Fibroblast of skin of left biceps (primary cell): ENCODE results near the gene FBLIM1.

Experiments used
- DNase-seq, 2 experiments: peaks; one replicate each; pipeline ENCODE4 v3.0.0-alpha.2; 2013; ENCODE audit warnings: low read depth in 2 of 2

Gene FBLIM1, protein sequence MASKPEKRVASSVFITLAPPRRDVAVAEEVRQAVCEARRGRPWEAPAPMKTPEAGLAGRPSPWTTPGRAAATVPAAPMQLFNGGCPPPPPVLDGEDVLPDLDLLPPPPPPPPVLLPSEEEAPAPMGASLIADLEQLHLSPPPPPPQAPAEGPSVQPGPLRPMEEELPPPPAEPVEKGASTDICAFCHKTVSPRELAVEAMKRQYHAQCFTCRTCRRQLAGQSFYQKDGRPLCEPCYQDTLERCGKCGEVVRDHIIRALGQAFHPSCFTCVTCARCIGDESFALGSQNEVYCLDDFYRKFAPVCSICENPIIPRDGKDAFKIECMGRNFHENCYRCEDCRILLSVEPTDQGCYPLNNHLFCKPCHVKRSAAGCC

DNA sequence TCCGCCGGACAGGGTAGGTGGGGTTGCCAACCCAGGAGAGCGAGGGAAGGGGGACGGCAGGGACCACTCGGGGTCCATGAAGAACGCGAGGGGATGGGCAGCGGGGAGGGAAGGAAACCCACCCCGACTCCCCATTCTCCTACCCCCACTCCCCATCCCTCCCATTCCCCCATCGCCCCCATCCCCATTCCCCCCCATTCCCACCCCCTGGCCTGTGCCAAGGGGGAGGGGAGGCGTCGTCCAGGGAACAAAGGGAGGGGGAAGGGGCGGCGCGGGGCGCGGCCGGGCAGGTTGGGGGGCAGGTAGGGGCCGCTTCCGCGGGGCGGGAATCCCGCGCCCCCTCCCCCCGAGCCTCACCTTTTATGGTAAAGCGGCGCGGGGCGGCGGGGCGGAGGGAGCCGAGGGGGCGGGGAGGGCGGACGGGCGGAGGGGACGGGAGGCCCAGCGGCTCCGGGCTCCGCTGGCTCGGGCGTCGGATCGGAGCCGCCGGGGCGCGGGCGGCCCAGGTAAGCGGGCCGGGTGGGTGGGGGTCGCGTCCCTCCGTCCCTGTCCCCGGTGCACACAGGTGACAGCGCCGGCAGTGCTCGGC lies at the start of gene FBLIM1:
Gene FBLIM1 (plus strand): TSS at position 453 of the 589 bp plus-strand sequence. CDS start 6,189 bp downstream, outside the sequence.
- DNase-seq, result no peak

DNA sequence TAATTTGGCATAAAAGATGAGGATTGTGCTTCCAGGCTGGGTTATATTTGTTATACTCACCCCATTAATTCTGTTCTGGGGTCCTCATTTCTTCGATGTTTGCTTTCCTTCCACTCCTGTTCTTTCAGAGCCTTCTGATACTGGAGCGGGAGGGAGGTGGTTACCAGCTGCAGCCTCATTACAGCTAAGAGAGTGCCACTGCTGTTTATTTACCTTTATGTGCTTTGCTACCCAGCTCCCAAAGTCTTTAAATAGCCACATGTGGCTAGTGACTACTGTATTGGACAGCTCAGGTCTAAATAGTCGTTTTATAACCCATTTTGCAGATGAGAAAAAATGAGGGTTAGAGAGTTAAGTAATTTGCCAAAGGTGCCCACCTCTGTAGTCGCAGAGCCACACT lies 49.4 kb upstream of the FBLIM1 start:
- DNase-seq, result no peak

DNA sequence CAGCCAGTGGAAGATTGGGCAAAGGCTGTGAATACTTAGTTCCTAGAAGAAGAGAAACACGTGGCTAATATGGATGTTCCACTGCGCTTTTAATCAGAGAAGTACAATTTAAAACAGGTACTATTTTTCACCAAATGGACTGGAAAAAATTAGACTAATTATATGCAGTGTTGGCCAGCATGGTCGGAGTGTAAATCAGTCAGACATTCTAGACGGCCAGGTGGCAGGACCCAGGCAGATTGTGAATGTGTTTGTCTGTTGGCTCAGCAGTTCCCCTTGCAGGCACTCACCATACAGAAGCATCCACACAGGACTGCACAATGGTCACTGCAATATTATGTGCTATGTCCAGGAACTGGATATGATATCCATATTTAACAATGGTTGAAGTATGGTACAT lies 46.4 kb upstream of the FBLIM1 start:
- DNase-seq, result no peak

DNA sequence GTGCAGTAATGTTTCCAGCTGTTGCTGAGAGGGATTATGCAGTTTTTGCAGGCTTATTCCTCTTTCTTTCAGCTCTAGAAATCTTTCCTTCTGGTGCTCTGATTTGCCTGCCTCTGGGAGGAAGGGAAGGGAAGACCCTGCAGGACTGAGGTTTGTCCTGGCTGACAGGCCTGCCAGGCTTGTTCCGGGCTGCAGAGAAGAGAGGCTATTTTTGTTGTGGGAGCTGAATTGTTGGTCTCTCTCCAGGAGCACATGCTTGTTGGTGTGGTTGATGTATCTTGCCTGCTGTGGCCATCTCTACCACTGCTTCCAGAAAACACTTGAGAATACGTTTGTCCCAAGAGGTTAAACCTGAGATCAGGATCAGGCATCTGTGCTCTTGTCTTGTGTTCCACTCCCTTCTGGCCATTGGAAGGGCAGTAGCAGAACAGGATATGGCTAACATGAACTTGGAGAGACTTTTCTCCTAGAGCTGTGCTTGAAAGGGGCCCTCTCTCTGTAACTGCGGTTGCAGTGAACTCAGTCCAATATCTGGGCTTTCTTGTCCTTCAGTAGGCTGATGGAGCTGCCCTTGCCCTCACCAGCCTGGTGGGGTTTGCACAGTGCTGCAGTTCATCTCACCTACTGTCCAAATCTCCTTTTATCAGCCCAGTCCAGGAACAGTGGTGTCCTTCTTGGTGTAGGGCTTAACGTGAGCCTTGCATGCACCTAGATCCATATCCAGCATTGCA lies 44.0 kb upstream of the FBLIM1 start:
- DNase-seq, result no peak

DNA sequence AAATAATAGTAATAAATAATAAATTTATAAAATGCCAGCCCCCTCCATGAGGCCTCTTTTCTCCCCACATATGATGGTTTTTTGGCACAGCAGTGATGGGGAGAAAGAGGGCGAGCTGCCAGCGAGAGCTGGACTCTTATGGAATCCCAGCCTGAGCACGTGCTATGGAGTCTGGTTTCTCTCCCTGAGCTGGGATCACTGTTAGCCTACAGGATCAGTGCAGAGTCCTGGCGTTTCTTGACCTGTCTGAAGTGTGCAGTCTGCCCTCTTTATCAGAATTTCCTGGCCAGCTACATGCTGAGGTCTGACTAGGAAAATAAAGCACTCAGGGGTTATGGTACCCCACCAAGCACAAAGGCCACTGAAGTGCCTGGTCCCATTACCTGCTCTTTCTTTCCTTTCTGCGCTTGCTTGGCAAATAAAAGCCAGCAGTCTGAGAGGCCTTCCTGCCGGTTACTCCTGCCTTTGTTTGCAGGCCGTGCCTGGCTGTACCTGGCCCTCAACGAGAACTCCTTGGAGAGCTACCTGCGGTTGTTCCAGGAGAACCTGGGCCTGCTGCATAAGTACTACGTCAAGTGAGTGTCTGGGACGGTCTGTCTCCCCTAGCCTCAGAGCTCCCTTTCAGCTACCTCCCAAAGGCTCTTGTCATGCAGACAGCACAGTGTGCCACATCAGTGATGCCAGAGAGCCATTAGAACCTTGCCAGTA lies 41.0 kb upstream of the FBLIM1 start:
- DNase-seq, result no peak

DNA sequence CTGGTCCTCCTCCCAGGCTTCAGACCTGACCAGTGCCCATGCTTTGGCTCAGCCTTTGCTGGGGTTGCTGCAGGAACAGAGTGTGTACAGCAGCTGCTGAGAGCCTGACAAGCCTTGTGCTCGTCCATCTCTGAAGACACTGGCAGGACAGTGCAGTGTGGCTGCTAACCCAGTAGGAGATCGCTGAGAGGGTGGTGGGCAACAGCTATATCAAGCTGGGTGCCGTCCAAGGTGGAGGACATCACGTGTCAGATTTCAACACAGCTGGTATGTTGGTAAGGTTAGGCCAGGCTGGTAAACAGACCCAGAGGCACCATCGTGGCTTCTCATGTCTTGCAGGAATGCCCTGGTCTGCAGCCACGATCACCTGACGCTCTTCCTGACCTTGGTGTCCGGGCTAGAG lies 40.4 kb upstream of the FBLIM1 start:
- DNase-seq, result no peak

DNA sequence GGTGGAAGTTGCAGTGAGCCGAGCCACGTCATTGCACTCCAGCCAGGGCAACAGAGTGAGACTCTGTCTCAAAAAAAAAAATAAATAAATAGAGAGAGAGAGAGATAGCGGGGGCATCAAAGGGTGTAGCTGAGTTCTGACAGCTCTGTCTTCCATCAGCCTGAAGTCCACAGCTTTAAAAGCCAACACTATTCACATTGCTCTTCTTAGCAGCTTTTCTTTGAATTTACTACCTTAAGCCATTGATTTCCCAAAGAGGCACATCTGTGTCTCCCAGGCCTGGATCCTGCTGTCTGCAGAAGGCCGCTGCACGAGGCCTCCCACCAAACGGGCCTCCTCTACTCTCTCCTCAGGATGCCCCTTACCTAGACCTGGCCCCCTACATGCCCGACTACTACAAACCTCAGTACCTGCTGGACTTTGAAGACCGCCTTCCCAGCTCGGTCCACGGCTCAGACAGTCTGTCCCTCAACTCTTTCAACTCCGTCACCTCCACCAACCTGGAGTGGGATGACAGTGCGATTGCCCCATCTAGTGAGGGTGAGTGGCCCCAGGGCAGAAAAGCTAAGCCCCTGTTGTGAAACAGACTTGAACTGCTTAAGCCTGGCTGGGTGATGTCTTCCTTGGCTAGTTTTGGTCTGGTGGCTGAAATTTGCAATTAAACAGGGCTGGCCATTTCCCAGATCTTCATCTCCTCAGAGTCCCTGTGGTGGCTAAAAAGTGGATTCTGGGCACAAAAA lies 39.0 kb upstream of the FBLIM1 start:
- no peak for DNase-seq

DNA sequence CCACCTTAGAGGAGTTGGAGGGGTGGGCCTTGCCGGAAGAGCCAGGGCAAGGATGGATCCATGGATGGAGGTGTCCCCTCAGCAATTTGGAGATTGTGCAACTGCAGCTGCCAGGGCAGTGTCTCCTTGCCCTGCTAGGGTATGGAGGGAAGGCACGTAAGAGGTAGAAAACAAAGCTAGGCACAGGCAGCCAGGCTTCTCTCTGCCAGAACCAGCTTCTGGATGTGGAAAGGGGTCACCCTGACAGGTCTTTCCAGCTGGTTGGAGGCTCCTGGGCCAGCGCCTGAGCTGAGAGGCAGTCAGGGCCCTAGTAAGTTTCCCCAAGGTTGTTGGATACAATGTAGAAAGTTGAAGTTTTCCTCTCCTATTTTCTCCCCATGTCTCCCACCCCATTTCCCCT lies 37.7 kb upstream of the FBLIM1 start:
- no peak for DNase-seq

DNA sequence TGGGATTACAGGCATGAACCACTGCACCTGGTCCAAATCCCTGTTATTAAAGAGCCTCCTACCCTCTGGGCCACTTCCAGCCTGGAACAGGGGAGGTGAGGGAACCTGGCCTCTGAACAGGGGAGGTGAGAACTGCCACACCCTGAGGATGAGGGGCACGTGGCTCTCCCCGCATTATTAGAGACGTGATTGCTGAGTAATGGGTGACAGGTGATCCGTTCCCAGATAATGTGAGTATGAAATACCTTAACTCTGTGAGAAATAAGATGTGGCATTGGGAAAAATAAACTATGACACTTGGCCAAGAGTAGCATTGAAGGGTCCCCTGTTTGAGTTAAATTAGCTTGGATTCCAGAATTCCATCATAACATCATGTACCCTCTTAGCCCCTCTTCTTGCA lies 36.2 kb upstream of the FBLIM1 start:
- no peak for DNase-seq

DNA sequence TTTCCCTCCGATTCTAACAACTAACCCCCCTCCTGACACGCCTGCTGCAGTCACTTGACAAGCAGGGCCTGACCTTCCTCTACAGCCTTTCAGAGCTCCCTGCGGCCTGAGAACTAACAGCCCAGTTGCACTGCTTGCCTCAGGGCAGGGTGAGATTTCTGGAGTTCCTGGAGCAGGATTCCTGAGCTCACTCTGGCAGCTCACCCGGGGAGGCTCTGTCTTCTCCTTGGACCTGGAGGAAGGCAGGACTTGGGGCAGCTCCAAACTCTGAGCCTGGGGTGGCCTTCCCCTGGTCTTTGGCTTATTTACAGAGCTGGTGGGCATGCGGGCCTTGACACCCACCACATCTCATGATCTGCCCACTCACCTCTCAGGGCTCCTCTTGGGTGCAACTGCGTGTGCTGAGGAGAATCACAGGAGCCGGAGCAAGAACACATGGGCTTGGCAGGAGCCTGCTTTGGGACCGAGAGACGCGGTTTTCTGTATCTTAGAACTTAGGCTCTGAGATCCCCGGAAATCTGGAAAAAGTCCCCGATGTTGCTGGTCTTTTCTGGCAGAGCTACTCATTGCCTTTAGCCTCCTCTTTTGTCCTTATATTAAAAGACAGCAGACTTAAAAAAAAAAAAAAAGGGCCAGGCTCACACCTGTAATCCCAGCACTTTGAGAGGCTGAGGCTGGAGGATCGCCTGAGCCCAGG lies 35.6 kb upstream of the FBLIM1 start:
- no peak for DNase-seq

DNA sequence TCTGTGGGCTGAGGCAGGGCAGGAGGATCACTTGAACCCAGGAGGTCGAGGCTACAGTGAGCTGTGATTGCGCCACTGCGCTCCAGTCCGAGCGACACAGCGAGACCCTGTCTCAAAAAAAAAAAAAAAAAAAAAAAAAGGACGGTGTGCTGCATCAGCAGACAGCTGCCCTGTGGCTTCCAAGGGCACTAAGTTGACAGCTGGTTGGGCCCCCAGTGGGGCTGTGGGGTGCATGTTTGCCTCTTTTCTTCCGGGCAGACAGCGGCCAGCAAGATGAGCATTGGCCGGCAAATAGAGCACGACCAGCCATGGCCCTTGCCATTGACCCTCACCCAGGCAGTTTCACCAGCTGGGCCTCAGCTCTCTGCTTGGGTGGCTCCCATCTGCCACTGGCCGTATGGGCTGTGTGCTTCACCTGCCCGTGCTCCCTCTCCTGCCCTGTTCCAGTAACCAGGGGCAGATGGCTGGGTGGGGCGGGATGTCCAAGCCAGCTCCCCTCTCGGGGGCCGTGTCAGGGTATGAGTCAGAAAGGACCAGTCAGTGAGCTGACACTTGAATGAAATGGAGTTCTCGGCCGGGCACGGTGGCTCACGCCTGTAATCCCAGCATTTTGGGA lies 34.9 kb upstream of the FBLIM1 start:
- no peak for DNase-seq

DNA sequence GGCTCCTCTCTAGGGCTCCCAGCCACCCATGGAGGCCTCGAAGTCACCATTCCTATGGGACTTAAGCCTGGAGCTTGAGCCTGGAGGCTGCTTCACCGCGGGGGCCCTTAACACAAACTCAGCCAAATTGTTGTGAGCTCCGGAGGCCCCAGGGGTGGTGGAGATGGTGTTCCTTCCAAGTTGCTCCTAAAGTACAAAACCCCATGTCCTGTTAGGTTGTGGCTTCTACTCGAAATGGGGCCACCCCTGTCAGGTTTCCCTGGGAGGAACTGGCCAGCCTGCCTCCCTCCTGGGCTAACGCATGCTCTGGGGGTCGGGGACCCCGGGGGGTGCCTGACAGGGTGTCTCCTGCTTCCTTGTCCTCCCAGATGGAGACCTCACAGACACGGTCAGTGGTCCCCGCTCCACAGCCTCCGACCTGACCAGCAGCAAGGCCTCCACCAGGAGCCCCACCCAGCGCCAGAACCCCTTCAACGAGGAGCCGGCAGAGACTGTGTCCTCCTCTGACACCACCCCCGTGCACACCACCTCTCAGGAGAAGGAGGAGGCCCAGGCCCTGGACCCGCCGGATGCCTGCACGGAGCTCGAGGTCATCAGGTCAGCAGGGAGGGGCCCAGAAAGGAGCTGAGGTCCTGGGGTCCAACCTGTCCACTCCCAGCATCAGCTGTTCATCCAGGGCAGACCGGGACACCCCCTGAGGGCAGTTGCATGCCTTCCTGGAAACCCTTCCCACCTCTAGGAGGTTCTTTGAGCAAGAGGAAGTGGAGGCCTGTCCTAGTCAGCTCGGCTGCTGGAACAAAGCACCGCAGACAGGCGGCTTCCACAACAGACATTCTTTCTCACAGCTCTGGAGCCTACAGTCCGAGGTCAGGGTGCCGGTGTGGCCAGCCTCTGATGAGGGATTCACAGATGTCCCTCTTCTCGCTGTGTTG lies 33.4 kb upstream of the FBLIM1 start:
- DNase-seq, result no peak

DNA sequence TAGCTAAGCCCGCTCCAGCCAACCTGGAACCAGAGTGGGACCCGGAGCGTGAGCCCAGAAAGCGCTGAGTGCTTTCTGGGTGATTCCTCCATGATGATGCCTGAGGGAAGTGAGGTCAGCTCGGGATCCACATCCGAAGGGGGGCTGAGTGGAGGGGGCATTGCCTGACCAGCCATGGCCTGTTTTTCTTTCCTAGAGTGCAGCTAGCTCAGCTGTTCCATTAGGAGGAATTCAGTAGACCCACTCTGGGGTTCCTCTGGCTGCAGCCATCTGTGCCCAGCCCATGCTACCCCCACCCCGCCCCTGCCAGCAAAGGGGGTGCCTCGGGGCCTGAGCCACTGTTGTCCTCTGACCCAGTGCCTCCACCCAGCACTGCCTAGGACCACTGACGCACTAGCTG lies 32.1 kb upstream of the FBLIM1 start:
- DNase-seq, result no peak

DNA sequence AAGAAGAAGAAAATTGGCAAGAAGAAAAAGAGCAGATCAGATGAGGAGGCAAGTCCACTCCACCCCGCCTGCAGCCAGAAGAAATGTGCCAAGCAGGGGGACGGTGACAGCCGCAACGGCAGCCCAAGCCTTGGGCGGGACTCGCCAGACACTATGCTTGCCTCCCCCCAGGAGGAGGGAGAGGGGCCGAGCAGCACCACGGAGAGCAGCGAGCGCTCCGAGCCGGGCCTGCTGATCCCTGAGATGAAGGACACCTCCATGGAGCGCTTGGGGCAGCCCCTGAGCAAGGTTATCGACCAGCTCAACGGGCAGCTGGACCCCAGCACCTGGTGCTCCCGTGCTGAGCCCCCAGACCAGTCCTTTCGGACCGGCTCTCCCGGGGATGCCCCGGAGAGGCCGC lies 31.6 kb upstream of the FBLIM1 start:
- DNase-seq, result no peak

DNA sequence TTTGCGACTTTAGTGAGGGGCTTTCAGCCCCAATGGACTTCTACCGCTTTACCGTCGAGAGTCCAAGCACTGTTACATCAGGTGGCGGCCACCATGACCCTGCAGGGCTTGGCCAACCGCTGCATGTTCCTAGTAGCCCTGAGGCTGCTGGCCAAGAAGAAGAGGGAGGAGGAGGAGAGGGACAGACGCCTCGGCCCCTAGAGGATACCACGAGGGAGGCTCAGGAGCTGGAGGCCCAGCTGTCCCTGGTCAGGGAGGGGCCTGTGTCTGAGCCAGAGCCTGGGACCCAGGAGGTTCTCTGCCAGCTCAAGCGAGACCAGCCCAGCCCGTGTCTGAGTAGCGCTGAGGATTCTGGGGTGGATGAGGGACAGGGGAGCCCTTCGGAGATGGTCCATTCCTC lies 31.2 kb upstream of the FBLIM1 start:
- DNase-seq, result no peak

DNA sequence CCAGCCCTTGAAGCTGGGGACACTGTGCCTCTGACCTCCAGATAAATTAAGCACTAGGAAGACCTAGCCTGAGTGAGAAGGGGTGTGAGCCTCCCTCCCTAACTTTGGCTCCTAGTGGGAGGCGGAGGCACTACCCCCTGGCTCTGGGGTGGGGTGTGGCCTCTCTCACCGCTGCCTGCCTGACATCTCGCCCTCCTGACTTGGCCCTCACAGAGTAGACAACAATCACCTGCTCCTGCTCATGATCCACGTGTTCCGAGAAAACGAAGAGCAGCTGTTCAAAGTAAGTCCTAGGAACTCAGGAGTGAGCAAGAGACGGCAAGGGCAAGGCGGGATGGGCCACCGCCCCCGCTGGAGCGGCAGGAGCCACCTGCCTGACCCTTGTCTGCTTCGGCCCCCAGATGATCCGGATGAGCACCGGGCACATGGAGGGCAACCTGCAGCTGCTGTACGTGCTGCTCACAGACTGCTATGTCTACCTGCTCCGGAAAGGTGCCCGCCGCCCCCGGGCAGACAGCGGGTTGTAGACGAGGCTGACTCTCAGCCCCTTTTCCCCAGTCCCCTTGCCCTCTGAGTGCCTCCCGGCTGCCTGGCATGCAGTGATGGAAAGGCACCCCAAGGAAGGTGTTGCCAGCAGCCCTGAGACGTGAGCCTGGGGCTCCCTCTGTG lies 30.6 kb upstream of the FBLIM1 start:
- no peak for DNase-seq

DNA sequence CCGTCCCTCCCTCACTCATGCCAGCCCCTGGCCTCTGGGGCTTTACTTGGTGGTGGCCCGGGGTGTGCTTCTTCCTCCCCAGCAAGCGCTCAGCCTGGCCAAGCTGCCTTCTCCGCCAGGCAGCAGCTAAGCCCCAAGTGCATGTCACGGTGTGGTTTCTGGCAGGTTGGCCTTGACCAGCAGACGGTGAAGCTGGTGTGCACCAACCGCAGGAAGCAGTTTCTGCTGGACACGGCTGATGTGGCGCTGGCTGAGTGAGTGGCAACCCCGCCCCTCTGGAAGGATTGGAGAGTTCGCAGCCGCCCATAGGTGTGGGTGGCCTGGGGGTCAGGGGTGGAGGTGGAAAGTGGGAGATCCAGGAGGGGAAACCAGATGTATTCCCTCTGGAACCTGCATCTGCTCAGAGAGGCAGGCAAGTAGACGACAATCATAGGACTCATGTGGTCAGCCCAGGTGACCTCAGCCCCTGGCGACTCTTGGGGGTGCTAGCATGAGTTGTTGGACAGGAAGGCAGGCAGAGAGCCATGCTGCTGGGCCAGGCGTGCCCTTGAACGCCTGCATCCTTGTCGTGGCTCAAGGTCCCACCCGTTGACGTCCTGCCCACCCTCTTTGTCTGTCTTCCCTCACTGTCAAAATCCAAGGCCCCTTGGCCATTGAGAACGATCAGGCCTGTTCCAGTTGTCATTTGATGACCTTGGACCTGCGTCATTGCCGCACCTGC lies 29.5 kb upstream of the FBLIM1 start:
- no peak for DNase-seq

DNA sequence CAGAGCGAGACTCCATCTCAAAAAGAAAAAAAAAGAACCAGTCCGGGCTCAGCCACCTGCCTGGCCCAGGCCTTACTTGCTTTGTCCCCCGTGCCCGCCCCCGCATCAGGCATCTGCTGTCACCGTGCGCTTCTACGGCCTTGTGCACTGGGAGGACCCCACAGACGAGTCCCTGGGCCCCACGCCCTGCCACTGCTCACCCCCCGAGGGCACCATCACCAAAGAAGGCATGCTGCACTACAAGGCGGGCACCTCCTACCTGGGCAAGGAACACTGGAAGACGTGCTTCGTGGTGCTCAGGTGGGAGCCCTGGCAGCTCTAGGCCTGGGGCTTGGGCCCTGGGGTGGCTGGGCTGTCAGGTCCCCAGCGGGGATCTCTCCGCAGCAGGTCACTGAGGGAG lies 28.2 kb upstream of the FBLIM1 start:
- no peak for DNase-seq
